Measurements from ENCODE around the gene C13orf46. TPM values are rescaled to one million over a fixed set of nuclear protein-coding genes. Genes with fewer than 3 reads are reported as not detected.

The C13orf46 gene
- total and polyA plus RNA-seq, 2 of the 8 experiments (the other 6 are each of a cell fraction or from before 2014, with no cell fraction given): 0.23 to 0.28 TPM

DNA sequence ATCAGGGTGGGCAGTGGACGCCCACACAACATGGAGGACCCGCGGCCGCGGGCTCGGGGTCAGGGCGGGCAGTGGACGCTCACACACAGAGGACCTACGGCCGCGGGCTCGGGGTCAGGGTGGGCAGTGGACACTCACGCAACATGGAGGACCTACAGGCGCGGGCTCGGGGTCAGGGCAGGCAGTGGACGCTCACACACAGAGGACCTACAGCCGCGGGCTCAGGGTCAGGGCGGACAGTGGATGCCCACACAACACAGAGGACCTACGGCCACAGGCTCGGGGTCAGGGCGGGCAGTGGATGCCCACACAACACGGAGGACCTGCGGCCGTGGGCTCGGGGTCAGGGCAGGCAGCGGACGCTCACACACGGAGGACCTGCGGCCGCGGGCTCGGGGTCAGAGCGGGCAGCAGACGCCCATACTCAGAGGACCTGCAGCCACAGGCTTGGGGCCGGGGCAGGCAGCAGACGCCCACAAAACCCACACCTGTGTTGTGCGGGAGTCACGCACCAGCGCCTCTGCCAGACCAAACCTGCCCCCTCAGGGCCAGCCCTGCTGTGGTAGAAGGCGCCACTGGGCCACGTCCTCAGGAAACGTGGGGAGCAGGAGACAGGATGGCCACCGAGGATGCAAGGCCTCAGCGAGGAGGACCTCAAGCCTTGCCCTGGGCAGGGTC is 27.6 kb upstream of the C13orf46 start (continued):
- TF ChIP-seq, protein P1, sequence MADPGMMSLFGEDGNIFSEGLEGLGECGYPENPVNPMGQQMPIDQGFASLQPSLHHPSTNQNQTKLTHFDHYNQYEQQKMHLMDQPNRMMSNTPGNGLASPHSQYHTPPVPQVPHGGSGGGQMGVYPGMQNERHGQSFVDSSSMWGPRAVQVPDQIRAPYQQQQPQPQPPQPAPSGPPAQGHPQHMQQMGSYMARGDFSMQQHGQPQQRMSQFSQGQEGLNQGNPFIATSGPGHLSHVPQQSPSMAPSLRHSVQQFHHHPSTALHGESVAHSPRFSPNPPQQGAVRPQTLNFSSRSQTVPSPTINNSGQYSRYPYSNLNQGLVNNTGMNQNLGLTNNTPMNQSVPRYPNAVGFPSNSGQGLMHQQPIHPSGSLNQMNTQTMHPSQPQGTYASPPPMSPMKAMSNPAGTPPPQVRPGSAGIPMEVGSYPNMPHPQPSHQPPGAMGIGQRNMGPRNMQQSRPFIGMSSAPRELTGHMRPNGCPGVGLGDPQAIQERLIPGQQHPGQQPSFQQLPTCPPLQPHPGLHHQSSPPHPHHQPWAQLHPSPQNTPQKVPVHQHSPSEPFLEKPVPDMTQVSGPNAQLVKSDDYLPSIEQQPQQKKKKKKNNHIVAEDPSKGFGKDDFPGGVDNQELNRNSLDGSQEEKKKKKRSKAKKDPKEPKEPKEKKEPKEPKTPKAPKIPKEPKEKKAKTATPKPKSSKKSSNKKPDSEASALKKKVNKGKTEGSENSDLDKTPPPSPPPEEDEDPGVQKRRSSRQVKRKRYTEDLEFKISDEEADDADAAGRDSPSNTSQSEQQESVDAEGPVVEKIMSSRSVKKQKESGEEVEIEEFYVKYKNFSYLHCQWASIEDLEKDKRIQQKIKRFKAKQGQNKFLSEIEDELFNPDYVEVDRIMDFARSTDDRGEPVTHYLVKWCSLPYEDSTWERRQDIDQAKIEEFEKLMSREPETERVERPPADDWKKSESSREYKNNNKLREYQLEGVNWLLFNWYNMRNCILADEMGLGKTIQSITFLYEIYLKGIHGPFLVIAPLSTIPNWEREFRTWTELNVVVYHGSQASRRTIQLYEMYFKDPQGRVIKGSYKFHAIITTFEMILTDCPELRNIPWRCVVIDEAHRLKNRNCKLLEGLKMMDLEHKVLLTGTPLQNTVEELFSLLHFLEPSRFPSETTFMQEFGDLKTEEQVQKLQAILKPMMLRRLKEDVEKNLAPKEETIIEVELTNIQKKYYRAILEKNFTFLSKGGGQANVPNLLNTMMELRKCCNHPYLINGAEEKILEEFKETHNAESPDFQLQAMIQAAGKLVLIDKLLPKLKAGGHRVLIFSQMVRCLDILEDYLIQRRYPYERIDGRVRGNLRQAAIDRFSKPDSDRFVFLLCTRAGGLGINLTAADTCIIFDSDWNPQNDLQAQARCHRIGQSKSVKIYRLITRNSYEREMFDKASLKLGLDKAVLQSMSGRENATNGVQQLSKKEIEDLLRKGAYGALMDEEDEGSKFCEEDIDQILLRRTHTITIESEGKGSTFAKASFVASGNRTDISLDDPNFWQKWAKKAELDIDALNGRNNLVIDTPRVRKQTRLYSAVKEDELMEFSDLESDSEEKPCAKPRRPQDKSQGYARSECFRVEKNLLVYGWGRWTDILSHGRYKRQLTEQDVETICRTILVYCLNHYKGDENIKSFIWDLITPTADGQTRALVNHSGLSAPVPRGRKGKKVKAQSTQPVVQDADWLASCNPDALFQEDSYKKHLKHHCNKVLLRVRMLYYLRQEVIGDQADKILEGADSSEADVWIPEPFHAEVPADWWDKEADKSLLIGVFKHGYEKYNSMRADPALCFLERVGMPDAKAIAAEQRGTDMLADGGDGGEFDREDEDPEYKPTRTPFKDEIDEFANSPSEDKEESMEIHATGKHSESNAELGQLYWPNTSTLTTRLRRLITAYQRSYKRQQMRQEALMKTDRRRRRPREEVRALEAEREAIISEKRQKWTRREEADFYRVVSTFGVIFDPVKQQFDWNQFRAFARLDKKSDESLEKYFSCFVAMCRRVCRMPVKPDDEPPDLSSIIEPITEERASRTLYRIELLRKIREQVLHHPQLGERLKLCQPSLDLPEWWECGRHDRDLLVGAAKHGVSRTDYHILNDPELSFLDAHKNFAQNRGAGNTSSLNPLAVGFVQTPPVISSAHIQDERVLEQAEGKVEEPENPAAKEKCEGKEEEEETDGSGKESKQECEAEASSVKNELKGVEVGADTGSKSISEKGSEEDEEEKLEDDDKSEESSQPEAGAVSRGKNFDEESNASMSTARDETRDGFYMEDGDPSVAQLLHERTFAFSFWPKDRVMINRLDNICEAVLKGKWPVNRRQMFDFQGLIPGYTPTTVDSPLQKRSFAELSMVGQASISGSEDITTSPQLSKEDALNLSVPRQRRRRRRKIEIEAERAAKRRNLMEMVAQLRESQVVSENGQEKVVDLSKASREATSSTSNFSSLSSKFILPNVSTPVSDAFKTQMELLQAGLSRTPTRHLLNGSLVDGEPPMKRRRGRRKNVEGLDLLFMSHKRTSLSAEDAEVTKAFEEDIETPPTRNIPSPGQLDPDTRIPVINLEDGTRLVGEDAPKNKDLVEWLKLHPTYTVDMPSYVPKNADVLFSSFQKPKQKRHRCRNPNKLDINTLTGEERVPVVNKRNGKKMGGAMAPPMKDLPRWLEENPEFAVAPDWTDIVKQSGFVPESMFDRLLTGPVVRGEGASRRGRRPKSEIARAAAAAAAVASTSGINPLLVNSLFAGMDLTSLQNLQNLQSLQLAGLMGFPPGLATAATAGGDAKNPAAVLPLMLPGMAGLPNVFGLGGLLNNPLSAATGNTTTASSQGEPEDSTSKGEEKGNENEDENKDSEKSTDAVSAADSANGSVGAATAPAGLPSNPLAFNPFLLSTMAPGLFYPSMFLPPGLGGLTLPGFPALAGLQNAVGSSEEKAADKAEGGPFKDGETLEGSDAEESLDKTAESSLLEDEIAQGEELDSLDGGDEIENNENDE (IDR thresholded peaks at IDR 0.05; ENCODE audit: insufficient replicate concordance, low read length): no peak
- TF ChIP-seq RNF2 (IDR thresholded peaks at IDR 0.05; ENCODE audit: borderline replicate concordance, low read depth, low read length, missing control alignments, poor library complexity, severe bottlenecking) (no peak), SIX5 (IDR thresholded peaks at IDR 0.05; ENCODE audit: low read depth, low read length) (no peak)

Data from H1 (cell line).